K562 (cell line): ENCODE data around the gene RHPN2. TPM values are rescaled to one million over a fixed set of nuclear protein-coding genes. Genes with fewer than 3 reads are reported as not detected.

Experiments
- CBFA2T2 ChIP-seq: fragments of 450-650 bp; conservative IDR thresholded peaks from 2 replicates; pipeline ENCODE4 v1.6.1; 2017; ENCODE audit warnings: mild to moderate bottlenecking
- ETS2 ChIP-seq: IDR thresholded peaks from 2 replicates; pipeline ENCODE4 v1.6.1; 2016; ENCODE audit warnings: borderline replicate concordance, missing genetic modification characterization, mild to moderate bottlenecking, moderate library complexity, missing compliant biosample characterization; ENCODE audit not compliant: poor library complexity, severe bottlenecking
- FOXJ3 ChIP-seq: sonication (generic); formaldehyde crosslinking; IDR thresholded peaks from 2 replicates; pipeline ENCODE4 v1.4.0; 2020; ENCODE audit warnings: mild to moderate bottlenecking, missing genetic modification reagents
- HNRNPLL ChIP-seq: fragments of 200-400 bp; formaldehyde crosslinking; IDR thresholded peaks from 2 replicates; pipeline ENCODE4 v1.6.1; 2017; ENCODE audit warnings: low read length, low read depth, mild to moderate bottlenecking; ENCODE audit not compliant: poor library complexity, severe bottlenecking
- JUN ChIP-seq, 2 experiments: sonication (generic) in 1 of 2; formaldehyde crosslinking in 1 of 2; IDR thresholded peaks; 2 replicates each; pipeline versions ENCODE4 v1.6.1 to v1.8.0; 2012 to 2022; ENCODE audit warnings: borderline replicate concordance in 2 of 2, mild to moderate bottlenecking in 2 of 2, improper control_type of control experiment in 1 of 2, low read depth in 1 of 2, low read length in 1 of 2, missing genetic modification reagents in 1 of 2
- JUND ChIP-seq, 2 experiments: IDR thresholded peaks; 2 replicates in 1 of 2; 3 replicates in 1 of 2; pipeline ENCODE4 v1.6.1; 2011; ENCODE audit warnings: borderline replicate concordance in 2 of 2, low read depth in 2 of 2, low read length in 2 of 2, improper control_type of control experiment in 1 of 2, missing biosample characterization in 1 of 2, missing genetic modification characterization in 1 of 2, missing genetic modification reagents in 1 of 2
- MTA3 ChIP-seq: fragments of 450-650 bp; formaldehyde crosslinking; IDR thresholded peaks from 2 replicates; pipeline ENCODE4 v1.6.1; 2017; ENCODE audit warnings: mild to moderate bottlenecking, borderline replicate concordance
- NEUROD1 ChIP-seq: fragments of 150-350 bp; IDR thresholded peaks from 2 replicates; pipeline ENCODE4 v1.6.1; 2014; ENCODE audit warnings: borderline replicate concordance, low read length, low read depth; ENCODE audit not compliant: partially characterized antibody
- NFXL1 ChIP-seq: fragments of 450-650 bp; formaldehyde crosslinking; IDR thresholded peaks from 2 replicates; pipeline ENCODE4 v1.4.0; 2021; ENCODE audit warnings: mild to moderate bottlenecking
- POLR3A ChIP-seq: IDR thresholded peaks from 2 replicates; pipeline ENCODE4 v1.6.1; 2011; ENCODE audit warnings: borderline replicate concordance, mild to moderate bottlenecking, moderate library complexity; ENCODE audit not compliant: insufficient read length, insufficient read depth; ENCODE audit errors: extremely low read depth
- SETDB1 ChIP-seq: IDR thresholded peaks from one replicate; pipeline ENCODE4 v1.6.1; 2012; ENCODE audit warnings: low read length, control low read depth, inconsistent platforms
- YBX1 ChIP-seq: fragments of 450-650 bp; IDR thresholded peaks from 2 replicates; pipeline ENCODE4 v1.7.1; 2016; ENCODE audit warnings: mild to moderate bottlenecking
- polyA plus RNA-seq, 8 experiments: library from polyadenylated mRNA; depleted of rRNA in 4 of 8; stranded (reverse) in 5 of 8; unstranded in 3 of 8; fragments of >200 nt; fragmentation: Nextera tagmentation in 2 of 8; fragmentation: Illumina TruSeq in 1 of 8; extraction: Ambion mirVana in 2 of 8; extraction: Trizol in 1 of 8; gene quantifications; 2 replicates each; pipeline versions ENCODE4 v1.2.1 to v1.2.3, GENCODE V29; 2011 to 2014; ENCODE audit warnings: inconsistent platforms in 1 of 8, missing spikeins in 1 of 8
- total RNA-seq, 7 experiments: library from RNA; depleted of rRNA in 6 of 7; stranded (reverse); fragments of >200 nt in 6 of 7; fragmentation: Illumina TruSeq in 2 of 7; extraction: Trizol in 2 of 7; gene quantifications; 2 replicates each; pipeline versions ENCODE4 v1.2.1 to v1.2.3, GENCODE V29; 2011 to 2021; ENCODE audit warnings: low replicate concordance in 1 of 7
- TF ChIP-seq, protein P1 (sequence below): fragments of 450-650 bp; IDR thresholded peaks from 2 replicates; pipeline ENCODE4 v1.6.1; 2016; ENCODE audit warnings: missing biosample characterization, missing genetic modification characterization
- TF ChIP-seq, protein P2 (sequence below): fragments of 250-450 bp; sonication (Bioruptor Pico); IDR thresholded peaks from 2 replicates; pipeline ENCODE4 v1.4.0; 2020
- TF ChIP-seq, protein P3 (sequence below): sonication (generic); formaldehyde crosslinking; IDR thresholded peaks from 2 replicates; pipeline ENCODE4 v1.8.0; 2022; ENCODE audit warnings: missing genetic modification reagents, mild to moderate bottlenecking, borderline replicate concordance
- TF ChIP-seq, protein P4 (sequence below): fragments of 250-450 bp; sonication (Bioruptor Pico); IDR thresholded peaks from 2 replicates; pipeline ENCODE4 v1.4.0; 2020; ENCODE audit warnings: mild to moderate bottlenecking
- TF ChIP-seq, protein P5 (sequence below), 2 experiments: IDR thresholded peaks; 2 replicates each; pipeline ENCODE4 v1.6.1; 2011; ENCODE audit warnings: borderline replicate concordance in 1 of 2, control low read depth in 1 of 2, low read depth in 1 of 2, low read length in 1 of 2, mild to moderate bottlenecking in 1 of 2, mixed read lengths in 1 of 2, moderate library complexity in 1 of 2; ENCODE audit not compliant: insufficient read depth in 1 of 2, insufficient read length in 1 of 2, poor library complexity in 1 of 2, severe bottlenecking in 1 of 2; ENCODE audit errors: extremely low read depth in 1 of 2

RHPN2 gene
- total and polyA plus RNA-seq, 9 of the 15 experiments (the other 6 are each of a cell fraction or from before 2014, with no cell fraction given), result 0.63 to 9.9 (median 3.2) TPM

DNA sequence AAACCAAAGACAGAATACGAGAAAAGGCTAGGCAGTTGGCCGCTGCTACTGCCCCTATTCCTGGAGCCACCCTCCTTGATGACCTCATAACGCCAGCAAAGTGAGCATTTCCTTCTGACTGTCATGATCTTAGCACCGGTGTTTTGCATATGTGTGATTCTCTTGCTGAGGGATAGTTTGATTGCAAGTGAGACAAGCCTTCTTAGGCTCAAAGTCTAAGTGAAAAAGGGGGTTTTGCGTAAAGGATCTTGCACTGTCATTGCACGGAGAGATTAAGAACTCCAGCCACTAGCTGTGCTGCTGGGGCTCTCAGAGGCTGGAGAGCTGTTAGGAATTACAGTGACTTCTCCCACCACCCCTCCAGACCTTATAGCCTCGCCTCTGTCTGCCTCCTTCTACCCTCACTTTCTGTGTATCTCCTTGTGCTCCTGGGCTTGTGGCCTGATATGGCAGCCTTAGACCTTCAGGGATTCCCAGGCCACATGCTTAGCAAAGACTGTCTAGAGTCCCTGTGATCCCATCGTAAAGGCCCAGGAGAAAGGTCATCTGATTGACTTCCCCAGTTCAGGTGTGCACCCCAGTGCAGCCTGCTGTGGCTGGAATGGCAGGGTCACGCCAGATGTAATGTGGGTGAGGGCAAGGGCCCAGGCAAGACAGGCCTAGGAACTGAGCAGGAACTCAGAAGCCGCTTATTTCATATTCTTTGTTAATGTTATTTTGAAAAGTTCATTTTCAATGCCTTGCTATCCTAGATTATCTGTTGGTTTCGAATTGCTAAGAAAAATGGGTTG is 28.9 kb upstream of the RHPN2 start (continued):
- TF ChIP-seq, protein P1, sequence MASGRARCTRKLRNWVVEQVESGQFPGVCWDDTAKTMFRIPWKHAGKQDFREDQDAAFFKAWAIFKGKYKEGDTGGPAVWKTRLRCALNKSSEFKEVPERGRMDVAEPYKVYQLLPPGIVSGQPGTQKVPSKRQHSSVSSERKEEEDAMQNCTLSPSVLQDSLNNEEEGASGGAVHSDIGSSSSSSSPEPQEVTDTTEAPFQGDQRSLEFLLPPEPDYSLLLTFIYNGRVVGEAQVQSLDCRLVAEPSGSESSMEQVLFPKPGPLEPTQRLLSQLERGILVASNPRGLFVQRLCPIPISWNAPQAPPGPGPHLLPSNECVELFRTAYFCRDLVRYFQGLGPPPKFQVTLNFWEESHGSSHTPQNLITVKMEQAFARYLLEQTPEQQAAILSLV, result no peak
- no peak for TF ChIP-seq MTA3
- no peak for TF ChIP-seq NEUROD1
- no peak for TF ChIP-seq FOXJ3 (CRISPR knock-in tag)
- TF ChIP-seq SETDB1, result no peak
- TF ChIP-seq, protein P2, sequence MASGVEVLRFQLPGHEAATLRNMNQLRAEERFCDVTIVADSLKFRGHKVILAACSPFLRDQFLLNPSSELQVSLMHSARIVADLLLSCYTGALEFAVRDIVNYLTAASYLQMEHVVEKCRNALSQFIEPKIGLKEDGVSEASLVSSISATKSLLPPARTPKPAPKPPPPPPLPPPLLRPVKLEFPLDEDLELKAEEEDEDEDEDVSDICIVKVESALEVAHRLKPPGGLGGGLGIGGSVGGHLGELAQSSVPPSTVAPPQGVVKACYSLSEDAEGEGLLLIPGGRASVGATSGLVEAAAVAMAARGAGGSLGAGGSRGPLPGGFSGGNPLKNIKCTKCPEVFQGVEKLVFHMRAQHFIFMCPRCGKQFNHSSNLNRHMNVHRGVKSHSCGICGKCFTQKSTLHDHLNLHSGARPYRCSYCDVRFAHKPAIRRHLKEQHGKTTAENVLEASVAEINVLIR (CRISPR knock-in tag), result no peak
- TF ChIP-seq POLR3A, result no peak
- no peak for TF ChIP-seq YBX1
- no peak for TF ChIP-seq CBFA2T2
- TF ChIP-seq, protein P3, sequence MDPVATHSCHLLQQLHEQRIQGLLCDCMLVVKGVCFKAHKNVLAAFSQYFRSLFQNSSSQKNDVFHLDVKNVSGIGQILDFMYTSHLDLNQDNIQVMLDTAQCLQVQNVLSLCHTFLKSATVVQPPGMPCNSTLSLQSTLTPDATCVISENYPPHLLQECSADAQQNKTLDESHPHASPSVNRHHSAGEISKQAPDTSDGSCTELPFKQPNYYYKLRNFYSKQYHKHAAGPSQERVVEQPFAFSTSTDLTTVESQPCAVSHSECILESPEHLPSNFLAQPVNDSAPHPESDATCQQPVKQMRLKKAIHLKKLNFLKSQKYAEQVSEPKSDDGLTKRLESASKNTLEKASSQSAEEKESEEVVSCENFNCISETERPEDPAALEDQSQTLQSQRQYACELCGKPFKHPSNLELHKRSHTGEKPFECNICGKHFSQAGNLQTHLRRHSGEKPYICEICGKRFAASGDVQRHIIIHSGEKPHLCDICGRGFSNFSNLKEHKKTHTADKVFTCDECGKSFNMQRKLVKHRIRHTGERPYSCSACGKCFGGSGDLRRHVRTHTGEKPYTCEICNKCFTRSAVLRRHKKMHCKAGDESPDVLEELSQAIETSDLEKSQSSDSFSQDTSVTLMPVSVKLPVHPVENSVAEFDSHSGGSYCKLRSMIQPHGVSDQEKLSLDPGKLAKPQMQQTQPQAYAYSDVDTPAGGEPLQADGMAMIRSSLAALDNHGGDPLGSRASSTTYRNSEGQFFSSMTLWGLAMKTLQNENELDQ (CRISPR knock-in tag), result no peak
- TF ChIP-seq, protein P4, sequence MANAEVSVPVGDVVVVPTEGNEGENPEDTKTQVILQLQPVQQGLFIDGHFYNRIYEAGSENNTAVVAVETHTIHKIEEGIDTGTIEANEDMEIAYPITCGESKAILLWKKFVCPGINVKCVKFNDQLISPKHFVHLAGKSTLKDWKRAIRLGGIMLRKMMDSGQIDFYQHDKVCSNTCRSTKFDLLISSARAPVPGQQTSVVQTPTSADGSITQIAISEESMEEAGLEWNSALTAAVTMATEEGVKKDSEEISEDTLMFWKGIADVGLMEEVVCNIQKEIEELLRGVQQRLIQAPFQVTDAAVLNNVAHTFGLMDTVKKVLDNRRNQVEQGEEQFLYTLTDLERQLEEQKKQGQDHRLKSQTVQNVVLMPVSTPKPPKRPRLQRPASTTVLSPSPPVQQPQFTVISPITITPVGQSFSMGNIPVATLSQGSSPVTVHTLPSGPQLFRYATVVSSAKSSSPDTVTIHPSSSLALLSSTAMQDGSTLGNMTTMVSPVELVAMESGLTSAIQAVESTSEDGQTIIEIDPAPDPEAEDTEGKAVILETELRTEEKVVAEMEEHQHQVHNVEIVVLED (CRISPR knock-in tag), result no peak
- TF ChIP-seq, protein P5, sequence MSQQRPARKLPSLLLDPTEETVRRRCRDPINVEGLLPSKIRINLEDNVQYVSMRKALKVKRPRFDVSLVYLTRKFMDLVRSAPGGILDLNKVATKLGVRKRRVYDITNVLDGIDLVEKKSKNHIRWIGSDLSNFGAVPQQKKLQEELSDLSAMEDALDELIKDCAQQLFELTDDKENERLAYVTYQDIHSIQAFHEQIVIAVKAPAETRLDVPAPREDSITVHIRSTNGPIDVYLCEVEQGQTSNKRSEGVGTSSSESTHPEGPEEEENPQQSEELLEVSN (IDR thresholded peaks at IDR 0.05; ENCODE audit: borderline replicate concordance in 1 of 2, extremely low read depth in 1 of 2, insufficient read depth in 1 of 2, insufficient read length in 1 of 2, low read depth in 1 of 2, low read length in 1 of 2, poor library complexity in 1 of 2, severe bottlenecking in 1 of 2), result no peak
- TF ChIP-seq JUND (IDR thresholded peaks at IDR 0.05; ENCODE audit: borderline replicate concordance, low read depth, low read length), result peak; percentile 58; the same call in 1 of the 2 replicates
- peak; percentile 80; the same call in 2 of the 3 replicates for TF ChIP-seq JUND (tag; IDR thresholded peaks at IDR 0.05; ENCODE audit: borderline replicate concordance, low read depth, low read length)
- TF ChIP-seq HNRNPLL, result peak; percentile 26
- TF ChIP-seq ETS2 (tag), result no peak
- TF ChIP-seq NFXL1 (CRISPR knock-in tag), result no peak
- TF ChIP-seq JUN (IDR thresholded peaks at IDR 0.05; ENCODE audit: borderline replicate concordance, low read depth, low read length), result 0 out of 2 replicates have a peak, but pooled peaks have one; percentile 30
- no peak for TF ChIP-seq JUN (CRISPR knock-in tag; IDR thresholded peaks at IDR 0.05; ENCODE audit: borderline replicate concordance)
